ENCODE data around the gene PRPF40B. TPM values are rescaled to one million over a fixed set of nuclear protein-coding genes. Genes with fewer than 3 reads are reported as not detected.

Gene PRPF40B
- total and polyA plus RNA-seq, 2 donors = 12.2 to 24.8 TPM

GRCh38 chr12:49649445-49649844 lies 26.1 kb downstream of the PRPF40B start:
- DNase-seq (ENCODE audit: extremely low spot score) = no peak
- H3K4me3 ChIP-seq (ENCODE audit: low read depth, low read length) = no peak overlapping the region
- no peak overlapping the region for H3K27ac ChIP-seq (ENCODE audit: low read depth)
- no peaks in the 10 kb centered on the region for H3K4me1 ChIP-seq (ENCODE audit: insufficient read depth)
- WGBS = 95% methylated on average over 11 of the region's 11 CpGs
- no peaks in the 10 kb centered on the region for H3K36me3 ChIP-seq (ENCODE audit: insufficient read depth)

- WGBS = 84% methylated on average over 5 of the region's 5 CpGs
- no peaks in the 10 kb centered on the region for H3K36me3 ChIP-seq (ENCODE audit: insufficient read depth)
- no peaks in the 10 kb centered on the region for H3K4me1 ChIP-seq (ENCODE audit: insufficient read depth)
- no peak overlapping the region for H3K4me3 ChIP-seq (ENCODE audit: low read depth, low read length)
- no peak overlapping the region for H3K27ac ChIP-seq (ENCODE audit: low read depth)
- no peak for DNase-seq (ENCODE audit: extremely low spot score)
Measured at GRCh38 chr12:49649892-49650291, 26.5 kb downstream of the PRPF40B start.

GRCh38 chr12:49651855-49652254 lies 28.5 kb downstream of the PRPF40B start:
- no peaks in the 10 kb centered on the region for H3K36me3 ChIP-seq (ENCODE audit: insufficient read depth)
- DNase-seq (ENCODE audit: extremely low spot score) = no peak
- no peaks in the 10 kb centered on the region for H3K4me1 ChIP-seq (ENCODE audit: insufficient read depth)
- no peak overlapping the region for H3K4me3 ChIP-seq (ENCODE audit: low read depth, low read length)
- H3K27ac ChIP-seq (ENCODE audit: low read depth) = no peak overlapping the region
- WGBS = 68% methylated on average over 8 of the region's 8 CpGs

- H3K27ac ChIP-seq (ENCODE audit: low read depth) = no peak overlapping the region
- H3K4me1 ChIP-seq (ENCODE audit: insufficient read depth) = no peaks in the 10 kb centered on the region
- WGBS = 96% methylated on average over 4 of the region's 4 CpGs
- no peaks in the 10 kb centered on the region for H3K36me3 ChIP-seq (ENCODE audit: insufficient read depth)
- DNase-seq (ENCODE audit: extremely low spot score) = no peak
- H3K4me3 ChIP-seq (ENCODE audit: low read depth, low read length) = no peak overlapping the region
Measured at GRCh38 chr12:49652921-49653520, 29.7 kb downstream of the PRPF40B start.

- no peak for DNase-seq (ENCODE audit: extremely low spot score)
- H3K36me3 ChIP-seq (ENCODE audit: insufficient read depth) = no peaks in the 10 kb centered on the region
Measured at GRCh38 chr12:49654715-49655114, 31.4 kb downstream of the PRPF40B start.

GRCh38 chr12:49655595-49656236 lies 32.4 kb downstream of the PRPF40B start:
- Histone ChIP-seq H3K4me1 (ENCODE audit: insufficient read depth) (no peaks in the 10 kb centered on the region), H3K4me3 (ENCODE audit: low read depth, low read length) (no peak overlapping the region), H3K27ac (ENCODE audit: low read depth) (no peak overlapping the region), H3K36me3 (ENCODE audit: insufficient read depth) (no peaks in the 10 kb centered on the region)
- no peak for DNase-seq (ENCODE audit: extremely low spot score)
- WGBS = 88% methylated on average over 2 of the region's 2 CpGs

More at GRCh38 chr12:49654715-49655114, 31.4 kb downstream of the PRPF40B start:
- H3K4me3 ChIP-seq (ENCODE audit: low read depth, low read length) = no peak overlapping the region
- H3K27ac ChIP-seq (ENCODE audit: low read depth) = no peak overlapping the region
- no peaks in the 10 kb centered on the region for H3K4me1 ChIP-seq (ENCODE audit: insufficient read depth)
- 91% methylated on average over 5 of the region's 5 CpGs for WGBS

- no peak for DNase-seq (ENCODE audit: extremely low spot score)
- no peaks in the 10 kb centered on the region for H3K4me1 ChIP-seq (ENCODE audit: insufficient read depth)
- no peak overlapping the region for H3K4me3 ChIP-seq (ENCODE audit: low read depth, low read length)
- WGBS = 97% methylated on average over 13 of the region's 13 CpGs
- H3K27ac ChIP-seq (ENCODE audit: low read depth) = no peak overlapping the region
- H3K36me3 ChIP-seq (ENCODE audit: insufficient read depth) = no peaks in the 10 kb centered on the region
Measured at GRCh38 chr12:49658276-49658675, 34.9 kb downstream of the PRPF40B start.

GRCh38 chr12:49659753-49660152 lies 36.4 kb downstream of the PRPF40B start:
- DNase-seq (ENCODE audit: extremely low spot score) = no peak
- H3K4me3 ChIP-seq (ENCODE audit: low read depth, low read length) = no peak overlapping the region
- no peak overlapping the region for H3K27ac ChIP-seq (ENCODE audit: low read depth)
- no peaks in the 10 kb centered on the region for H3K4me1 ChIP-seq (ENCODE audit: insufficient read depth)
- 76% methylated on average over 1 of the region's 1 CpG for WGBS
- H3K36me3 ChIP-seq (ENCODE audit: insufficient read depth) = no peaks in the 10 kb centered on the region

- Histone ChIP-seq H3K4me3 (ENCODE audit: low read depth, low read length) (no peak overlapping the region), H3K4me1 (ENCODE audit: insufficient read depth) (no peaks in the 10 kb centered on the region), H3K27ac (ENCODE audit: low read depth) (no peak overlapping the region), H3K36me3 (ENCODE audit: insufficient read depth) (no peaks in the 10 kb centered on the region)
- no peak for DNase-seq (ENCODE audit: extremely low spot score)
- WGBS = 95% methylated on average over 3 of the region's 3 CpGs
Measured at GRCh38 chr12:49661191-49661590, 37.8 kb downstream of the PRPF40B start.

- no peak for DNase-seq (ENCODE audit: extremely low spot score)
- H3K27ac ChIP-seq (ENCODE audit: low read depth) = no peak overlapping the region
- H3K36me3 ChIP-seq (ENCODE audit: insufficient read depth) = no peaks in the 10 kb centered on the region
- H3K4me1 ChIP-seq (ENCODE audit: insufficient read depth) = no peaks in the 10 kb centered on the region
- 96% methylated on average over 3 of the region's 3 CpGs for WGBS
- no peak overlapping the region for H3K4me3 ChIP-seq (ENCODE audit: low read depth, low read length)
Measured at GRCh38 chr12:49661746-49662145, 38.4 kb downstream of the PRPF40B start.

- H3K4me3 ChIP-seq (ENCODE audit: low read depth, low read length) = no peak overlapping the region
- DNase-seq (ENCODE audit: extremely low spot score) = no peak
- no peaks in the 10 kb centered on the region for H3K36me3 ChIP-seq (ENCODE audit: insufficient read depth)
- peak overlapping the region; percentile 35 for H3K27ac ChIP-seq (ENCODE audit: low read depth)
- 42% methylated on average over 5 of the region's 5 CpGs for WGBS
- no peaks in the 10 kb centered on the region for H3K4me1 ChIP-seq (ENCODE audit: insufficient read depth)
Measured at GRCh38 chr12:49662998-49663843, 39.9 kb downstream of the PRPF40B start.

GRCh38 chr12:49664167-49664566 lies 40.8 kb downstream of the PRPF40B start:
- DNase-seq (ENCODE audit: extremely low spot score) = no peak
- Histone ChIP-seq H3K27ac (ENCODE audit: low read depth) (no peak overlapping the region), H3K36me3 (ENCODE audit: insufficient read depth) (no peaks in the 10 kb centered on the region), H3K4me3 (ENCODE audit: low read depth, low read length) (no peak overlapping the region), H3K4me1 (ENCODE audit: insufficient read depth) (no peaks in the 10 kb centered on the region)
- WGBS = 96% methylated on average over 4 of the region's 4 CpGs

GRCh38 chr12:49664591-49665239 lies 41.4 kb downstream of the PRPF40B start:
- Histone ChIP-seq H3K4me1 (ENCODE audit: insufficient read depth) (no peaks in the 10 kb centered on the region), H3K4me3 (ENCODE audit: low read depth, low read length) (no peak overlapping the region), H3K36me3 (ENCODE audit: insufficient read depth) (no peaks in the 10 kb centered on the region), H3K27ac (ENCODE audit: low read depth) (no peak overlapping the region)
- no peak for DNase-seq (ENCODE audit: extremely low spot score)
- WGBS = 85% methylated on average over 4 of the region's 4 CpGs

Measured in urinary bladder (tissue), 4 donors.